Measurements from ENCODE around the gene NACC2.

NACC2 gene

GRCh38 chr9:135960411-135961276 is 134.4 kb downstream of the NACC2 start:
- peak; percentile 43 for DNase-seq (ENCODE audit: low read depth)

GRCh38 chr9:135959814-135960213 is 135.3 kb downstream of the NACC2 start:
- no peak for DNase-seq (ENCODE audit: low read depth)

- DNase-seq (ENCODE audit: low read depth), result no peak
Measured at GRCh38 chr9:135958485-135958884, 136.6 kb downstream of the NACC2 start.

- no peak for DNase-seq (ENCODE audit: low read depth)
Measured at GRCh38 chr9:135957431-135957830, 137.7 kb downstream of the NACC2 start.

GRCh38 chr9:135956802-135957174 is 138.3 kb downstream of the NACC2 start:
- DNase-seq (ENCODE audit: low read depth), result no peak
